ENCODE results near the gene FUT8. TPM values are rescaled to one million over a fixed set of nuclear protein-coding genes. Genes with fewer than 3 reads are reported as not detected.

Gene FUT8
- polyA plus RNA-seq, 1 experiment = 45.1 TPM

- no peak for DNase-seq (ENCODE audit: low read depth, low spot score)
- CTCF ChIA-PET = no interaction called here
- no peak for TF ChIP-seq CTCF (IDR thresholded peaks at IDR 0.05; ENCODE audit: low read depth, low read length)
- H3K27me3 ChIP-seq (ENCODE audit: control insufficient read depth, insufficient read depth, low read length) = peaks cover 8% of the 10 kb centered on the region
- H3K9me3 ChIP-seq (ENCODE audit: control insufficient read depth, insufficient read depth, low read length) = no peaks in the 10 kb centered on the region
- no peak overlapping the region for H3K27ac ChIP-seq (ENCODE audit: low read depth, low read length)
- POLR2A ChIA-PET = no interaction called here
- H3K4me3 ChIP-seq (ENCODE audit: low read depth, low read length) = no peak overlapping the region
Measured at GRCh38 chr14:65784574-65784973, 372.0 kb downstream of the FUT8 start.

DNA sequence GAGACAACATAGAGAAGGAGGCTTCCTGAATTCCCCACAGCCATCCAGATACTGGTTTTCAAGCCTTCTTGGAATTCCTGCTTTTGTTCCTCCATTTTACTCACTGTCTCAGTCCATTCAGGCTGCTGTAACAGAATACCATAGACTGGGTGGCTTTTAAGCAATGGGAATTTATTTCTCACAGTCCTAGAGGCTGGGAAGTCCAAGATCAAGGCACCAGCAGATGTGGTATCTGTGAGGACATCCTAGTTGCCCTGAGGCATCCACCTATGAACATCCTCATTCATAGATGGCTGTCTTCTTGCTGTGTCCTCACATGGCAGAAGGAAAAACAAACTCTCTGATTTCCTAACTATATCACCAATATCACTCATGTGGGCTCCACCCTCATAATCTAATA is 374.9 kb downstream of the FUT8 start:
- Histone ChIP-seq H3K4me3 (ENCODE audit: low read depth, low read length) (no peak overlapping the region), H3K9me3 (ENCODE audit: control insufficient read depth, insufficient read depth, low read length) (no peaks in the 10 kb centered on the region), H3K27me3 (ENCODE audit: control insufficient read depth, insufficient read depth, low read length) (no peaks in the 10 kb centered on the region), H3K27ac (ENCODE audit: low read depth, low read length) (no peak overlapping the region)
- TF ChIP-seq CTCF (IDR thresholded peaks at IDR 0.05; ENCODE audit: low read depth, low read length) = no peak
- CTCF ChIA-PET = no interaction called here
- no peak for DNase-seq (ENCODE audit: low read depth, low spot score)
- POLR2A ChIA-PET = no interaction called here

- Histone ChIP-seq H3K9me3 (ENCODE audit: control insufficient read depth, insufficient read depth, low read length) (no peaks in the 10 kb centered on the region), H3K4me3 (ENCODE audit: low read depth, low read length) (no peak overlapping the region), H3K27ac (ENCODE audit: low read depth, low read length) (no peak overlapping the region), H3K27me3 (ENCODE audit: control insufficient read depth, insufficient read depth, low read length) (peaks cover under 1% of the 10 kb centered on the region)
- DNase-seq (ENCODE audit: low read depth, low spot score) = no peak
- ChIA-PET CTCF (no interaction called here), POLR2A (interaction anchor here (0.6 kb wide), 1 partner anchor 261 kb away, joined by 3 read pairs; no protein-coding TSS in a partner anchor)
- no peak for TF ChIP-seq CTCF (IDR thresholded peaks at IDR 0.05; ENCODE audit: low read depth, low read length)
Measured at GRCh38 chr14:65788876-65789275, 376.3 kb downstream of the FUT8 start.

DNA sequence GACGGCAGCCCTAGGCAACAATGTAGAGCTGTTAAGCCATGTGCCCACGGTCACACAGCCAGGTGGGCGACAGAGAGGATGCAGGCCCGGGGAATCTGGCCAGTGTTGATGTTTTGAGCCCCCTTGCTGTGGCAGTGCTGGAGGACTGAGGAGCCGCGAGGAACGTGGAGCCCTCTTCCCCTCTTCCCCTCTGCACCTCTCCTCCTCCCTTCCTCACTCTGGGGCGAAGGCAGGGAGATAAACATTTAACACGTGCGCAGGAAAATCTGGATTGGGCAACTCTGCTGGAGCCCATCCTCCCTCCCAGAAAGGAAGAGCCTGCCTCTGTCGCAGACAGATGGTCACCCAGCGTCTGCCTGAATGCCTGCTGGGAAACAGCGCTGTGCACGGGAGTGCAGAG is 376.8 kb downstream of the FUT8 start:
- Histone ChIP-seq H3K9me3 (ENCODE audit: control insufficient read depth, insufficient read depth, low read length) (no peaks in the 10 kb centered on the region), H3K27ac (ENCODE audit: low read depth, low read length) (no peak overlapping the region), H3K27me3 (ENCODE audit: control insufficient read depth, insufficient read depth, low read length) (peaks cover 3% of the 10 kb centered on the region), H3K4me3 (ENCODE audit: low read depth, low read length) (no peak overlapping the region)
- DNase-seq (ENCODE audit: low read depth, low spot score) = no peak
- TF ChIP-seq CTCF (IDR thresholded peaks at IDR 0.05; ENCODE audit: low read depth, low read length) = no peak
- ChIA-PET CTCF (interaction anchor here (1.0 kb wide), 1 partner anchor 374 kb away, joined by 5 read pairs; no protein-coding TSS in a partner anchor), POLR2A (no interaction called here)

DNA sequence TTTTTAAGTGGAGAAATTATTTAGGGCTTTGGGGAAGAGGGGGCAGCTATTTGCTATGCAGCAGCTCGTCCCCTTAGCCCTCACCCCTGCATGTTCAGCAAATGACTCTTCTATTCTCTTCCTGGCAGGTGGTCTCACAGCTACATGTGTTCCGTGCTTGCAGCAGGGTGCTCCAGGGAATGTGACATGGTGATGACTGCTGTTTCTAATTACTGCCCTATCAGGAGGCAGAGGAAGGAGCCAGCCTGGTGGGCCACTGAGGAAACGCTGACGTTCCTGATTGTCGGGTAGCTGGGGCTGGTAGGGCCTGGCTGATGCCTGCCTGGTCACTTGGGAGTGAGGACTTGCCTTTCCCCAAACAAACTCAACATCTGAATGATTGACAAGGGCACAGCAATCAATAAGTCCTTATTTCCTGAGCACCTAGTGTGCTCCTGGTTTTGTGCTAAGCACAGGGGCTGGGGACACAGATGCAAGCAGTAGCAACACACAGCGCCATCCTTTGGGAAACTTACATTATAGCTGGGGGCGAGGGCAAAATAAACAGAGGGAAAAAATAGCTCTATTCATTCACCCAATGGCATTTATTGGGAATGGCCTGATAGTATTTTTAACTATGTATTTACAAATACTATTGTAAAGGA is 377.8 kb downstream of the FUT8 start:
- DNase-seq (ENCODE audit: low read depth, low spot score) = no peak
- peaks cover 3% of the 10 kb centered on the region for H3K27me3 ChIP-seq (ENCODE audit: control insufficient read depth, insufficient read depth, low read length)
- no peaks in the 10 kb centered on the region for H3K9me3 ChIP-seq (ENCODE audit: control insufficient read depth, insufficient read depth, low read length)
- no peak overlapping the region for H3K4me3 ChIP-seq (ENCODE audit: low read depth, low read length)
- TF ChIP-seq CTCF (IDR thresholded peaks at IDR 0.05; ENCODE audit: low read depth, low read length) = no peak
- no peak overlapping the region for H3K27ac ChIP-seq (ENCODE audit: low read depth, low read length)
- POLR2A ChIA-PET = no interaction called here
- CTCF ChIA-PET = interaction anchor here (0.6 to 1.0 kb wide), 3 partner anchors 34 to 375 kb away, joined by 3 to 5 read pairs (median 3); no protein-coding TSS in a partner anchor
